Neural cell (in vitro differentiated cells): ENCODE measurements around the gene TMEM125.

Experiments used
- CTCF ChIP-seq: fragments of 450-650 bp; IDR thresholded peaks from 2 replicates; pipeline ENCODE4 v1.5.1; 2014; ENCODE audit warnings: antibody characterized with exemption, mild to moderate bottlenecking, moderate library complexity; ENCODE audit not compliant: poor library complexity, severe bottlenecking
- EP300 ChIP-seq: fragments of 450-650 bp; conservative IDR thresholded peaks from 2 replicates; pipeline ENCODE4 v1.6.1; 2014; ENCODE audit warnings: antibody characterized with exemption, mild to moderate bottlenecking, moderate library complexity; ENCODE audit not compliant: poor library complexity, severe bottlenecking

GRCh38 chr1:43300378-43301094, 30.8 kb downstream of the TMEM125 start, which contains the start of gene TIE1:
- TF ChIP-seq CTCF = no peak
- no peak for TF ChIP-seq EP300
